Loucy (cell line): ENCODE measurements around the gene CTNND2.

Experiments used
- EZH2phosphoT487 ChIP-seq: fragments of 200-600 bp; IDR thresholded peaks from 2 replicates; pipeline ENCODE4 v1.6.1; 2018; ENCODE audit warnings: antibody characterized with exemption, mild to moderate bottlenecking, moderate library complexity, borderline replicate concordance
- TF ChIP-seq, protein P1 (sequence below): fragments of 200-600 bp; sonication (generic); conservative IDR thresholded peaks from 2 replicates; pipeline ENCODE4 v1.5.1; 2014; ENCODE audit warnings: mild to moderate bottlenecking, antibody characterized with exemption, low read length

DNA sequence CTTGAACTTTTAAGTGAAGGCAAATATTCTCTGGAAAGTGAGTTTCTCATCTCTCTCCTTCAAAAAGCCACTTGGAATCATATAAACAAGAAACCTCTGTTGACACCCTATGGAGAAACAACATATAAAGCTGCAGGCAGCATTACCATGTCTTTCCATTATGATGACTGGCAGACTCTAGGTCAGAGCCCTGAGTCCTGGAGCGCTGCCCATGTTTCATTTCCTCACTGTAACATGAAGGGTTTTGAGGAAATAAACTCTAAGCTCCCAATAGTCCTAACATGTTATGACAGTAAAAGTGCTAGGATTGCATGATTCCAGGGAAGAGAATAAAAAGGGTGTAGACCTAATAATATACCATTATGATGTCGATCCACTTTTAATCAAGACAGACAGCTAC lies 220.6 kb downstream of the CTNND2 start:
- TF ChIP-seq, protein P1, sequence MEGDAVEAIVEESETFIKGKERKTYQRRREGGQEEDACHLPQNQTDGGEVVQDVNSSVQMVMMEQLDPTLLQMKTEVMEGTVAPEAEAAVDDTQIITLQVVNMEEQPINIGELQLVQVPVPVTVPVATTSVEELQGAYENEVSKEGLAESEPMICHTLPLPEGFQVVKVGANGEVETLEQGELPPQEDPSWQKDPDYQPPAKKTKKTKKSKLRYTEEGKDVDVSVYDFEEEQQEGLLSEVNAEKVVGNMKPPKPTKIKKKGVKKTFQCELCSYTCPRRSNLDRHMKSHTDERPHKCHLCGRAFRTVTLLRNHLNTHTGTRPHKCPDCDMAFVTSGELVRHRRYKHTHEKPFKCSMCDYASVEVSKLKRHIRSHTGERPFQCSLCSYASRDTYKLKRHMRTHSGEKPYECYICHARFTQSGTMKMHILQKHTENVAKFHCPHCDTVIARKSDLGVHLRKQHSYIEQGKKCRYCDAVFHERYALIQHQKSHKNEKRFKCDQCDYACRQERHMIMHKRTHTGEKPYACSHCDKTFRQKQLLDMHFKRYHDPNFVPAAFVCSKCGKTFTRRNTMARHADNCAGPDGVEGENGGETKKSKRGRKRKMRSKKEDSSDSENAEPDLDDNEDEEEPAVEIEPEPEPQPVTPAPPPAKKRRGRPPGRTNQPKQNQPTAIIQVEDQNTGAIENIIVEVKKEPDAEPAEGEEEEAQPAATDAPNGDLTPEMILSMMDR = no peak
- TF ChIP-seq EZH2phosphoT487 = no peak
